ENCODE measurements around the gene RPA1.
"Not testable (repeated sequence)": the region's sequence is repeated elsewhere in the genome, so short reads cannot be mapped to it uniquely, and the experiment has no call there.

The RPA1 gene

GRCh38 chr17:1878419-1879121, 48.8 kb downstream of the RPA1 start:
- DNase-seq (ENCODE audit: low read depth in 2 of 2) = no peak

DNA sequence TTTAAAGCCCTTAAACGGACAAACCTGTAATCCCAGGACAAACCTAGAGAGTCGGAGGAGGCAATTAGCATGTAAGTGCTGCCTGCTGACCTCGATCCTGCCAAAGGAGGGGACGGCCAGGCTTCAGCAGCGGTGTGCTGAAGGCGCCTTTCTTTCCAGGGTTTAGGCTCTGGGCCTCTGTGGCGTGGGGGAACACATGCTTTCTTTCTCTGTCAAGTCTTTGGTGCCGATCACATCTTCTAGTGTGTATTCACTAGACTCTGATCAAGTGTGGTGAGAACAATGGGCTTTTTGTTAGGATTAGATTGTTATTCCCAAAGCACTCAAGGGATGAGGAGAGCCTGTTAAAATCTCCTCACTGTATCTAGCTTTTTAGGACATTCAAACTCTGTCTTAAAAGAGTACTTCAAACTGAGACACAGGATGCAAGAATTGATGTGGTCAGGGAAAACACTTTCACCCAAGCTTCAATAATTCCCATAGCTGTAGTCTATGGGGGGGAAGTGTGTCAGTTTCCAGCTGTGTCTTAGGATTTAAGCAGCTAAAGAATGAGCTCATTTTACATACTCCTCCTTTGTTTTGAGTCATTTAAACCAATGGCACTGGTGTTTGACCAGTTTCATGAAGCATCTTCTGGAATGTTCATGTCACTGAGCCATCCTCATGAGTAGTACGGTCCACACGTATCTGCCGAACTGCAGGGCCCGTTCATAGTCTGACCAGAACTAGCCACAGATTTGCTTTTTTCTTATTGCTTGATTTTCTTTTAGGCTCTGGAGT, 51.2 kb downstream of the RPA1 start:
- no peak for DNase-seq (ENCODE audit: low read depth in 2 of 2)

DNA sequence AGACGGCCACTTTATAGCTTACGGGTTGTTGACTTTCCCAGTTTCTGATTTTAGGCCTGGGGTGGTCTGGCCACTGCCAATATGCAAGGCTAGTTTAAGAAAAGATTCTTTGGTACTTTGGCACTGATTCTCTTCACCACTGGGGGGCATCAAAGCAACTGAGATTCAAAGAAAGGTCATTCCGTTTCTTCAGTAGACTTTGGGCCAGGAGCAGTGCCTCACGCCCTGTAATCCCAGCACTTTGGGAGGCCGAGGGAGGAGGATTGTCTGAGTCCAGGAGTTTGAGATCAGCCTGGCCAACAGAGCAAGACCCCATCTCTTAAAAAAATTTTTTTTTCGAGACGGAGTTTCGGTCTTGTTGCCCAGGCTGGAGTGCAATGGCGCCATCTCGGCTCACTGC, 53.0 kb downstream of the RPA1 start:
- no peak for DNase-seq (ENCODE audit: low read depth in 2 of 2)

DNA sequence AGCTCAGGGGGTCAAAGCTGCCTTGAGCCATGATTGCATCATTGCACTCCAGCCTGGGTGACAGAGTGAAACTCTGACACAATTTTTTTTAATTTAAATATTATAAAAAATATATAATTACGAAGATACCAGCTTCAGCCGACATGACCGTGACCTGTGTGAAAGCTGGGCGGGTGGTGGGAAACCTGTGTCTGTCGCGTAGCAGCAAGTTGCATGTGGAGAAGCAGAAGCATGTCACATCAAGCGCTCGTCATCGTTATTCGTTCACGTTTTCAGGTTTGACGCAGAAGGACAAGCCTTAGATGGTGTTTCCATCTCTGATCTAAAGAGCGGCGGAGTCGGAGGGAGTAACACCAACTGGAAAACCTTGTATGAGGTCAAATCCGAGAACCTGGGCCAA, 53.7 kb downstream of the RPA1 start:
- no peak for DNase-seq (ENCODE audit: low read depth in 2 of 2)

DNA sequence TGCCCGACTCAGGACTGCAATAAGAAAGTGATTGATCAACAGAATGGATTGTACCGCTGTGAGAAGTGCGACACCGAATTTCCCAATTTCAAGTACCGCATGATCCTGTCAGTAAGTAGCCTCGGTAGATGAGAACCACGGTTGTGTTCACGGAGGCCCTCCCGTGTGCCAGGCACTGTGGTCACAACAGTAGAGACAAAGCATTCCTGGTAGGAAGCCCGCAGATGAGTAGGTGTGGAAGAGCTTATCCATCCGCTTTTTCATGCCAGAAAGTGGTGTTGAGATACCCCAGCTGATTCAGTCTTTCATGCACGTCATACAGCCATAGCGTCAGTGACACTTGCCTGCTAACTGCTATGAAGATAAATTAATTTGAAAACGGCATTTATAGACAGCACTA, 58.9 kb downstream of the RPA1 start:
- no peak for DNase-seq (ENCODE audit: low read depth in 2 of 2)

- no peak for DNase-seq (ENCODE audit: low read depth in 2 of 2)
These were observed 61.1 kb downstream of the RPA1 start for GRCh38 chr17:1890758-1891450.

DNA sequence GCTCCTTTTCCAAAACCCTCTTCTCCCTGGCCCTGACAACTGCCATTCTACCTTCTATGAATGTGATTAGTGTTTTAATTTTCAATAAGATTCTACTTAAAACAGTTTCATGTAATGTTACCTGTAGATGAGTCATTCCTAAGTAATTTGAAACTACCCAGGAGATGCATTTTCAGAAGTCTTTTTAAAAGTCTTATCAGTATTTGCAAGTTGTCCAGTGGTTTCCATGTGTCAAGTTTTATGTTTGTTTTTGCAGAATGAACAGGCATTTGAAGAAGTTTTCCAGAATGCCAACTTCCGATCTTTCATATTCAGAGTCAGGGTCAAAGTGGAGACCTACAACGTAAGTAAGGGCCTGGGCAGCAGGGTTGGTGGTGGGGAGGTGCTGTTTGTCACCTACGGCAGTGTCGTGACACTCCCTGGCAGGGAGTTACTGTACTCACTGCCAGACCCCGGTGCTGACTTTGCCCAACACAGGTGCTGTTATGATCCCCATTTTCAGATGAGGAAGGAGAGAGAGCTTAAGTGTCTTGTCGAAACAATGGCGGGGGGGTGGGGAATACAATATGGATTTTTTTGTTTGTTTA, 65.0 kb downstream of the RPA1 start:
- DNase-seq (ENCODE audit: low read depth in 2 of 2) = no peak

GRCh38 chr17:1895479-1895878, 65.7 kb downstream of the RPA1 start:
- not testable (repeated sequence) for DNase-seq (ENCODE audit: low read depth in 2 of 2)

- no peak for DNase-seq (ENCODE audit: low read depth in 2 of 2)
These were observed 66.7 kb downstream of the RPA1 start for GRCh38 chr17:1896243-1897104.

- DNase-seq (ENCODE audit: low read depth in 2 of 2) = no peak
These were observed 67.4 kb downstream of the RPA1 start for GRCh38 chr17:1897105-1897656.

DNA sequence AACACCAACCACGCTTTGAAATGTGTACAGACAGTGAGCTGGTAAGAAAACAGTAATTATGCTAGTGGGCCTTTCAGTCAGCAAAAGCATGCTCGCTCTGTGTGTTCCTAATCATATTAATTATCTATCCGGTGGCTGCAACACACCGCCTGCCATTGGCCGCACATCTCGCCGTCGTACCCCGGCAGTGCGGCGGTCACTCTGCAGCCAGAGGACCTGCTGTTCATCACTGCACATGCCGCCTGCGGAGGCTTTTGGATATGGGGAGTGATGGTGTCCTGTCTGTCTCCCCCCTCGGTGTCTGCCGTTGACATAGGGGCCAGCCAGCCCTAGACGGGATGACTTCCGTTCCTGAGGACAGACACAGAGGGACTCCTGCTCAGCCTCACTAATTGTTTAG, 68.5 kb downstream of the RPA1 start:
- DNase-seq (ENCODE audit: low read depth in 2 of 2) = no peak

DNA sequence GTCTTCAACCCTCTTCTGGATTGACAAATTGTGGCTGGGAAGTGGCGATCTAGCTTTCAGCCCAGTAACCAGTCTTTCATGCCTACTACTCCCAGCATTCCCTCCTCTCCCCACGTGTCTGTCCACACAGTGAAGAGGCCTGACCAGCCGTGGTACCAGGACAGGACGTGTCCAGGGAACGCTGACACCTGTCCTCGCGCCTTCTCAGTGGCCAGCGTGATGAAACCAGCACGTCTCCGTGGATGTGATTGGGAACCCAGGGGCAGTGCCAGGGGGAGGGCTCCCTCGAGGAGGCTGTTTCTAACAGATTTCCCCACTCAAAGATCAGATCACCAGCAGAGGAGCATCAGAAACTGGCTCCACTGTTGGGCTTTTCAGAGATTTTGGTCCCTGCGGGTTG, 69.1 kb downstream of the RPA1 start:
- no peak for DNase-seq (ENCODE audit: low read depth in 2 of 2)

GRCh38 chr17:1899403-1900000, 69.7 kb downstream of the RPA1 start:
- DNase-seq (ENCODE audit: low read depth in 2 of 2) = no peak

DNA sequence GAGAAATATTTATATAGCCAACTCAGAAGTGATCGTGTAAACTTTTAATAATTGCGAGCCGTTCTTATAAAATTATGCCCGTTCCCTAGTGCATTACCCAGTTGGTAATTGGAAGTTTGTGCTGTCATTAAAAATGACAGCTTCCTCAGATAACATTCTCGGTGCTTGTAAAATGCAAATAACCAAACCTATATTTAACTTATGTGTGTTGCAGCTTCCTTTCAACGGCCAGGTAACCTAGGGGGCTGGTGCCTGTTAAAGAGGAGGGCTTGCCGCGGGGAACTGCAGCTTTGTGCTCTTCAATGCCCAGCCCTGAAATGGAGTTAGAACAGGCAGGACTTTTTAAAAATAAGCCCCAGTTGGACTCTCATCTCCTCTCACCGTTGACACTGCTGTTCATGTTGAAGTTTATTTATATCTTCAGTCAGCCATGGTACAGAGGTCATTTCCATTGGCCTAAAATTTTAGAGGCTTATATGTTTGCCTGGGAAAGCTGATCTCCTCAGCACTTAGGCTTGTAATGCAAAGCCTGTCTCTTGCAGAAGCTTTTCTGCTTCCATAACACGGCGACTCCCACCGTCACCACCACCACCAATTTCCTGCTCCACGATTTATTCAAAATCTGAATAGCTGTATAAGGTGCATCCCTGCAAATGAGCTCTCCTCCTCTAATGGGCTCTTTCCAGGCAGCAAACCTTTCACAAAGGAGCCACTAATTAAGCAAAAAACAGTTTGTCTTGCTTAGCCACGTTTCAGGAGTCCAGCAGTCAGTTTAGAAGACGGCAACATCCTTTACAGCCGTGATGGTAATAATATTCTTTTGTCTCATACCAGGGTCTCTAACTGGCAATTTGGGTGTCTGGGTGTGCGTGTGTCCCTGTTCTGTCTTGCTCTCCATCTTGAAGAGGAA, 74.7 kb downstream of the RPA1 start:
- DNase-seq (ENCODE audit: low read depth in 2 of 2) = no peak

DNA sequence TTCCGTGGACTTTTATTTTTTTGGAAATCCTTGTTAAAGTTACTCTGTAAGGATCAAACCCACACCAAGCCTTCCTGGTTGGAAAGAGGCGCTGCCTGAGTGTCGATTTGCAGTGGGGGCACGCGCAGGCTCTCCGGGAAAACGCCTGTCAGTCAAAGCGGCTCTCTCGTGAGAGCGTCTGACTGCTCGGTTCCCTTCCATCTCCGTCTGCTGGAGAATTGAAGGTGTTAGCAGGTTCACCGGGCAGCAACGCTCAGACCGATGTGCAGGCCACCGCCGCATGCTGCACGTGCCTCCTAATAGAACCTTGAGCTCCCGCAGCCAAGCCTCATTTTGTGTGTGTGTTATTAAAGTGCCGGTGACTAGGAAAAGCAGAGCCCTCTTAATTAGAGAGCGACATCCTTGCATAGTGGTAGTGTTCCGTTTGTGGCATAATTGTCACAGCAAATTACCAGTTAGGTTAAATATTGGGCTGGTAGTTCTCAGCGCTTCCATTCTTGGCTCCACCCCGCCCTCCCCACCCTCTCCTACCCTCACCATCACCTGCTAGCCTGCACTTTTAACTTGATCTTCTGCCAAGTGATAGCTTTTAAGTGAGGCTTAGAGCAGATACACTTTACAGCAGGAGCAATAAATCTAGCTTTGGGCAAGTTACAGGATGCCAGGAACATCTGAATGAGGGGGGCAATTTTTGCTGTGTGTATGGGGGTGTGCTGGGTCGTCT, 75.5 kb downstream of the RPA1 start:
- DNase-seq (ENCODE audit: low read depth in 2 of 2) = no peak

- no peak for DNase-seq (ENCODE audit: low read depth in 2 of 2)
These were observed 76.9 kb downstream of the RPA1 start for GRCh38 chr17:1906662-1907101.

DNA sequence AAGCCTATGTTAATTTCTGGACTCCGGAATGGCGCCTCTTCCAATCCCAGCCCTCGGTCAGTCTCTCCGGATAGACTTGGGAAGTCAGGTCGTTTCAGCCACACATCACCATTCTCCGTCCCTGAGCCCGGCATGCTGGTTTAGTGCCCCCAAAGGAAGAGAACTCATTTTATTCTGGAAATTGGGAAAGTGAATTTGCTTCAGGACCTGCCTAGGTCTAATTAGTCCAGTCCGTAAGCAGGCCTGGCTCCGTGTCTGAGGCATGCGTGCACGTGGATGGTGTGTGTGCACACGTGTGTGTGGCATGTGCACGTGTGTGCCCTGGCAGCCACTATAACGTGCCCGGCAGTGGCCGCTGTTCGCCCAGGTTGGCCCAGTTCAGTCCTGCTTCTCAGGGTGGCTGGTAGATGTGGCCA, 77.4 kb downstream of the RPA1 start:
- no peak for DNase-seq (ENCODE audit: low read depth in 2 of 2)

GRCh38 chr17:1907909-1908698, 78.3 kb downstream of the RPA1 start:
- no peak for DNase-seq (ENCODE audit: low read depth in 2 of 2)

All from stimulated activated CD4-positive, alpha-beta T cell treated with anti-CD3 and anti-CD28 coated beads, Interleukin-15, amount 100 ng/mL, for 48 hours (primary cell).